IMR-90 (cell line): Measurements from ENCODE around the gene UNC93A.

Source experiments
- BHLHE40 ChIP-seq: fragments of 150-350 bp; IDR thresholded peaks from 2 replicates; pipeline ENCODE4 v1.6.1; 2016; ENCODE audit warnings: mild to moderate bottlenecking, low read depth, low read length
- CHD1 ChIP-seq: IDR thresholded peaks from 2 replicates; pipeline ENCODE4 v1.6.1; 2012; ENCODE audit warnings: low read depth, low read length, improper control_type of control experiment
- CTCF ChIP-seq: conservative IDR thresholded peaks from 2 replicates; pipeline ENCODE4 v1.5.1; 2012; ENCODE audit warnings: mild to moderate bottlenecking, low read depth, low read length, improper control_type of control experiment
- MAZ ChIP-seq: IDR thresholded peaks from 2 replicates; pipeline ENCODE4 v1.6.1; 2012; ENCODE audit warnings: low read depth, mild to moderate bottlenecking, low read length, improper control_type of control experiment, moderate library complexity, borderline replicate concordance
- NFE2L2 ChIP-seq: fragments of 150-350 bp; IDR thresholded peaks from 2 replicates; pipeline ENCODE4 v1.6.1; 2016; ENCODE audit warnings: low read depth, mild to moderate bottlenecking, low read length
- POLR2A ChIP-seq: IDR thresholded peaks from 2 replicates; pipeline ENCODE4 v1.6.1; 2012; ENCODE audit warnings: mild to moderate bottlenecking, low read depth, low read length
- RAD21 ChIP-seq: IDR thresholded peaks from 2 replicates; pipeline ENCODE4 v1.6.1; 2012; ENCODE audit warnings: low read length, improper control_type of control experiment
- RFX5 ChIP-seq: IDR thresholded peaks from 2 replicates; pipeline ENCODE4 v1.8.0; 2012; ENCODE audit warnings: low read depth, mild to moderate bottlenecking, low read length, moderate library complexity
- SMC3 ChIP-seq: fragments of 150-350 bp; IDR thresholded peaks from 2 replicates; pipeline ENCODE4 v1.6.1; 2016; ENCODE audit warnings: low read depth, mild to moderate bottlenecking, antibody characterized with exemption, low read length, moderate library complexity
- USF2 ChIP-seq: fragments of 150-350 bp; IDR thresholded peaks from 2 replicates; pipeline ENCODE4 v1.6.1; 2017; ENCODE audit warnings: mild to moderate bottlenecking, antibody characterized with exemption, low read length, low read depth

GRCh38 chr6:167252271-167252670 is 38.8 kb upstream of the UNC93A start:
- TF ChIP-seq SMC3: no peak
- TF ChIP-seq BHLHE40: no peak
- TF ChIP-seq MAZ: no peak
- TF ChIP-seq CTCF: no peak
- TF ChIP-seq RFX5: no peak
- TF ChIP-seq RAD21: no peak
- no peak for TF ChIP-seq NFE2L2
- no peak for TF ChIP-seq POLR2A
- TF ChIP-seq CHD1: no peak
- no peak for TF ChIP-seq USF2
